Stimulated activated CD8-positive, alpha-beta memory T cell treated with anti-CD3 and anti-CD28 coated beads, Interleukin-15, amount 100 ng/mL, for 24 hours (primary cell): ENCODE results near the gene LMO7.

Experiments used
- DNase-seq: peaks from one replicate; pipeline ENCODE4 v3.0.0-alpha.2; 2020; ENCODE audit warnings: low read depth

LMO7 gene

DNA sequence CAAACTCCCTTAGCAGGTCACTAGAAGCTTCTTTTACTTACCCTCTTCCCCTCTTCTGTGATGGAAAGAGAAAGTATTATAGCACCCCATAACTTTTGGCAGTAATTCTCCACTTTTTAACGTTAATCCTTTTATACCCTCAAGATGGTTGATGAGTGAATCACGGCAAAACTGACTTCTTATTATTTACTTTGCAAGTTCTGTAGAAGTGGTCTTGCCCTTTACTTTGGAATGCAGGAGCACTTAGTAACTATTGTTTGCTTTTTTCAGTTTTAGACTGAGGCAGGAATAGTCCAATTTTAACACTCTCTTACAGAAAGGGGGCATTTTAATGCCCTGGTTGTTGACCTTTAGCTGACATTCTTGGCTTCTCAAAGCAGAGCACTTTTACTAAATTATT, 260.1 kb downstream of the LMO7 start:
- DNase-seq: no peak

DNA sequence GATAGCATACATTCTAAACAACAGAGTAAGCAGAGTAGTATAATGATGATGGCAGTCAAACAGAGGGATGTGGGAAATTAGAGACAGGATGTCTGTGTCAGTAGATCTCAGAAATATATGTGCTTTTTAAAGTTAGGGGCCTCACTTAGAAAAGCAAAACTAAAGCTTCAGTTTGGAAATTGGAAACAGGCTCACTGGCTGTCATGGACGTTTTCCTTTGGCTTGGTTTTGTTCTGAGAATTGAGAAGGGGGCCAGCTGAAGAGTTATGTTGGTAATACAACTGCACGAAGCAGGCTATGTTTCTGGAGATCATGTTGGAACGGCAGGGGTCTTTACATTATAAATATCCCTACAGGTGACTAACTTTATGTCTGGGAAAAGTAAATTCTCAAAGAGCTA, 261.3 kb downstream of the LMO7 start:
- no peak for DNase-seq

DNA sequence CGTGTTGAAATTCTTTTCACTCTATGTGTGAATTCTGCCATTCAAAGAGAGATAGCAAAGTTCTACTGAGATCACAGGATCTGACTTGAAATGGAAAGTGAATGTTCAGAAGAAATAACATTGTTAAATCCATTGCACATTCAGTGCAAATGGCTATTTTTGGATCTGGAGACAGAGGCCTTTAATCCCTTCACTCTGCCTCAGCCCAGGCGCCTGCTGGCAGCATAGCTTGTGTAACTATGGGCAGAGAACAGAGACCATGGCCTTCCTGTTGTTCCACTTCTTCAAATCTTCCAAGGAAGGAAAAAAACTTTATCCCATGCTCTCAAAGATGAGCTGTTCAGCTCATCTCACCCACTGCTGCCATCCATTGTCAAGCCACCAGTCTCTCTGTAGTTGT, 265.4 kb downstream of the LMO7 start:
- DNase-seq: no peak

DNA sequence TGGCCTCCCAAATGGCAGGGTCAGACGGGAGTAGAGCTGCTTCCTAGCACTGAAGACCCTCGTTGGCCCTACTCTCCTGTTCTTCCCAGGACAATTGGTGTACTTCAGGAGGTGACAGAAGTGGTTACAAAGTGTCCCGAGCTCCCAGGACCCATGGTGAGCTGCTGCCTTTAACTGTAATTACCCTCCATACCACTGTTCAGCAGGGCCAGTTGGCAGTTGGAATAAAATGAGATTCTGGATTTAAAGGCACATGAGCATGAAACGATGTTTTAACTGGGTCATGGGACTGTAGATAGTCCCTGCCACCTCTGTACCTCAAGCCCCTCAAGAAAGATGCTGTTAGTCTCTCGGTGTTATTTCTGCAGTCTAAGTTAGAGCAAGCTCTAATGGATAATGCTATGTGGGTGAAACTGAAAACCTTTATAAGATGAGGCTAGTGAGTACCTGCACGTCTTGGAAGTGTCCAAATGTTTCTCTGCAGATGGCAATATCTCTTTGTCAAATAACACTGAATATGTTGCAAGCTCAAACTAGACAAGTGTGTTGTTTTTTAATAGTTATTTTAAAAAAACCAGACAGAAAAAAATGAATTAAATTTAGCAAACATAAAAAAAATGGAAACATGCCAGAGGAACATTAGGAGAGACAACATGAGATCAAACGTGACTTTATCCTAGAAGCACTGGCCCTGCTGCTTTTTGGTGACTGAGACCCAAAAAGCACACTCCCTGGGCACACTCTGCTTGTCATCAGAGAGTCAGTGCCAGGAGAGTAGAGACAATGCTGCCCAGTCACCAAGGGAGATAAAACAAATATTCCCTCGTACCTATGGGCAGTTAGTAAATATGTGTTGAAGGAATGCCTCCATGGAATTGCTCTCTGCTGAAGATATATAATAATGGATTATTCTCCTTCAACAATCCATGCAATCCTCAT, 266.3 kb downstream of the LMO7 start:
- DNase-seq: no peak

DNA sequence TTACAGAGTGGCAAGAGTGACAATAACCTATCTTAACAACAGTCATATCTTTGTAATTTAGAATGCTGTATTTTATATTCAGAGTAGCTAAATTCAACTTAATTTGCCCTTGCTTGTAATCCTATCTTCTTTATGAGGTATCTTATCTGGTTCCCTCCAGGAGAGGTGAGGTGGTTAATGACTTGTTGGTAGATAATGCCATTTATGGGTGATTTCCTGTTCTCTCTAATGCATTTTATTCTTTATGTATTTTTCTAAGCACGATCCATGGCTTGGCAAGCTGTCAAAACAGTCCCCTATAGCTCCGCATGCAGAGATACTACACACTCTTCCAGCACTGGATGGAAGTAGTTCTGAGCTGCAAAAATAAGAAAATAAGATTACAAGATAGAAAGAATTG, 267.9 kb downstream of the LMO7 start:
- no peak for DNase-seq

DNA sequence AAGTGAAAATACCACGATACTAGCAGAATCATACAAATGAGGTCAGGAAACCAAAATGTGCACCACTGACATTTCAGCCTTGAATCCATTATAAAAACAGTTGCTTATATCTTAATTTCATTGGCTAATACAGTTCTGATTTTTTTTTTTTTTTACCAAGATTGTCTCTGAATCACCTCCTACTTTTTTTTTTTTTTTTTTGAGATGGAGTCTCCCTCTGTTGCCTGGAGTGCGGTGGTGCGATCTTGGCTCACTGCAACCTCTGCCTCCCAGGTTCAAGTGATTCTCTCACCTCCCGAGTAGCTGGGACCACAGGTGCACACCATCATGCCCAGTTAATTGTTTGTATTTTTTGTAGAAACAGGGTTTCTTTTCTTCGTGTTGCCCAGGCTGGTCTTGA, 270.2 kb downstream of the LMO7 start:
- no peak for DNase-seq

DNA sequence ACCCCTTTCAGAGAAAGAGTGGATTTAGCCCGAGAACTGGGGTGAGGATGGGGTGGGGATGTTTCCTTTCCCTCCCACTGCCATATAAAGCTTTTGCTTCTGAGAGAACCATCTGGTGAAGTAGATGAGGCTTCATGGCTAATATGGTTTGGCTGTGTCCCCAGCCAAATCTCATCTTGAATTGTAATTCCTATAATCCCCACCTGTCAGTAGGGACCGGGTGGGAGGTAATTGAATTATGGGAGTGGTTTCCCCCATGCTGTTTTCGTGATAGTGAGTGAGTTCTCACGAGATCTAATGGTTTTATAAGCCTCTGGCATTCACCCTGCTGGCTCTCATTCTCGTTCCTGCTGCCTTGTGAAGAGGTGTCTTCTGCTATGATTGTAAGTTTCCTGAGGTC, 270.9 kb downstream of the LMO7 start:
- no peak for DNase-seq

DNA sequence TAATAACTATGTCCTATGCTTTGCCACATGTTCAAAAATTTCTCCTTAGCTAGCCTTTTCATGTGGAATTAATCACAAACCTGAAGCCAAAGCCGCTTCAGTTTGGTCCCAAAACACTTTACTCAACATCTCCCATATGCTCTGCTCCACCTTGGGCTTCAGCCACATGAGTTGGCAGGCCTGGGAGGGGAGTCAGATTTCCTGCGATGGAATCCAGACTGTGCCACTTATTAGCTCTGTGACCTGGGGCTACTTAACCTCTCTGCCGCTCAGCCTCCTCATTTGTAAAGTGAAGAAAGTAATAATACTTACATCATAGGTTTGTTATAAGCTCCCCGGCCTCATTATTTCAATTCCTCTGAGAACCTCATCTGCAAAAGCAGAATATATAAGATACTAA, 272.0 kb downstream of the LMO7 start:
- no peak for DNase-seq
